Measurements from ENCODE around the gene CNGB1. TPM values are rescaled to one million over a fixed set of nuclear protein-coding genes. Genes with fewer than 3 reads are reported as not detected.
"Not testable (repeated sequence)": the region's sequence is repeated elsewhere in the genome, so short reads cannot be mapped to it uniquely, and the experiment has no call there.

CNGB1 gene
- total and polyA plus RNA-seq, 2 donors (not counting 1 experiment from before 2014, with no cell fraction given), result not detected

GRCh38 chr16:57897996-57898395, 72.9 kb downstream of the CNGB1 start:
- TF ChIP-seq CTCF (conservative IDR thresholded peaks at IDR 0.05 in 1 of 2, IDR thresholded peaks at IDR 0.05 in 1 of 2; ENCODE audit: low read depth in 1 of 2, low read length in 2 of 2) (no peak), EZH2 (IDR thresholded peaks at IDR 0.05; ENCODE audit: low read length, missing control alignments) (no peak)
- no peak for DNase-seq (ENCODE audit: low read depth in 2 of 2)
- Histone ChIP-seq H4K20me1 (ENCODE audit: control insufficient read depth, extremely low read depth, insufficient read depth, low read length) (no peaks in the 10 kb centered on the region), H3K27me3 (ENCODE audit: control insufficient read depth, insufficient read depth, low read length) (peaks cover 3% of the 10 kb centered on the region), H3K4me3 (replicated peaks in 1 of 4; ENCODE audit: control extremely low read depth in 1 of 4, insufficient read depth in 1 of 4, low read depth in 3 of 4, low read length in 4 of 4) (no peak overlapping the region), H2AFZ (ENCODE audit: low read length) (no peak overlapping the region), H3K36me3 (ENCODE audit: control insufficient read depth, insufficient read depth, low read length) (no peaks in the 10 kb centered on the region), H3K4me2 (ENCODE audit: extremely low read depth, insufficient read depth, low read length) (no peak overlapping the region), H3K4me1 (ENCODE audit: control insufficient read depth, extremely low read depth, insufficient read depth, low read length) (no peaks in the 10 kb centered on the region), H3K9ac (ENCODE audit: insufficient read depth, low read length) (no peak overlapping the region), H3K79me2 (ENCODE audit: control insufficient read depth, insufficient read depth, low read length) (no peaks in the 10 kb centered on the region), H3K9me3 (ENCODE audit: control insufficient read depth, insufficient read depth, low read depth, low read length) (no peaks in the 10 kb centered on the region), H3K27ac (ENCODE audit: insufficient read depth, low read length) (no peak overlapping the region)

GRCh38 chr16:57897053-57897784, 73.7 kb downstream of the CNGB1 start:
- Histone ChIP-seq H4K20me1 (ENCODE audit: control insufficient read depth, extremely low read depth, insufficient read depth, low read length) (no peaks in the 10 kb centered on the region), H3K4me1 (ENCODE audit: control insufficient read depth, extremely low read depth, insufficient read depth, low read length) (no peaks in the 10 kb centered on the region), H3K36me3 (ENCODE audit: control insufficient read depth, insufficient read depth, low read length) (no peaks in the 10 kb centered on the region), H3K9me3 (ENCODE audit: control insufficient read depth, insufficient read depth, low read depth, low read length) (no peaks in the 10 kb centered on the region), H3K4me3 (replicated peaks in 1 of 4; ENCODE audit: control extremely low read depth in 1 of 4, insufficient read depth in 1 of 4, low read depth in 3 of 4, low read length in 4 of 4) (no peak overlapping the region), H2AFZ (ENCODE audit: low read length) (no peak overlapping the region), H3K9ac (ENCODE audit: insufficient read depth, low read length) (no peak overlapping the region), H3K27me3 (ENCODE audit: control insufficient read depth, insufficient read depth, low read length) (peaks cover 3% of the 10 kb centered on the region), H3K27ac (ENCODE audit: insufficient read depth, low read length) (no peak overlapping the region), H3K4me2 (ENCODE audit: extremely low read depth, insufficient read depth, low read length) (no peak overlapping the region), H3K79me2 (ENCODE audit: control insufficient read depth, insufficient read depth, low read length) (no peaks in the 10 kb centered on the region)
- no peak for DNase-seq (ENCODE audit: low read depth in 2 of 2)
- TF ChIP-seq EZH2 (IDR thresholded peaks at IDR 0.05; ENCODE audit: low read length, missing control alignments), result no peak
- no peak for TF ChIP-seq CTCF (conservative IDR thresholded peaks at IDR 0.05 in 1 of 2, IDR thresholded peaks at IDR 0.05 in 1 of 2; ENCODE audit: low read depth in 1 of 2, low read length in 2 of 2)

GRCh38 chr16:57895081-57895547, 75.8 kb downstream of the CNGB1 start:
- H3K4me3 ChIP-seq (replicated peaks in 1 of 4; ENCODE audit: control extremely low read depth in 1 of 4, insufficient read depth in 1 of 4, low read depth in 3 of 4, low read length in 4 of 4); H3K9ac ChIP-seq (ENCODE audit: insufficient read depth, low read length); H3K36me3 ChIP-seq (ENCODE audit: control insufficient read depth, insufficient read depth, low read length); H4K20me1 ChIP-seq (ENCODE audit: control insufficient read depth, extremely low read depth, insufficient read depth, low read length); H3K9me3 ChIP-seq (ENCODE audit: control insufficient read depth, insufficient read depth, low read depth, low read length); H3K4me2 ChIP-seq (ENCODE audit: extremely low read depth, insufficient read depth, low read length); H3K79me2 ChIP-seq (ENCODE audit: control insufficient read depth, insufficient read depth, low read length); DNase-seq (ENCODE audit: low read depth in 2 of 2); H3K27me3 ChIP-seq (ENCODE audit: control insufficient read depth, insufficient read depth, low read length); H2AFZ ChIP-seq (ENCODE audit: low read length); H3K4me1 ChIP-seq (ENCODE audit: control insufficient read depth, extremely low read depth, insufficient read depth, low read length); H3K27ac ChIP-seq (ENCODE audit: insufficient read depth, low read length): not testable (repeated sequence)

Measured in fibroblast of lung (primary cell).